Colonic mucosa (tissue), 4 donors: ENCODE measurements around the gene CCDC92B. TPM values are rescaled to one million over a fixed set of nuclear protein-coding genes. Genes with fewer than 3 reads are reported as not detected.
"Not testable (repeated sequence)": the region's sequence is repeated elsewhere in the genome, so short reads cannot be mapped to it uniquely, and the experiment has no call there.

Source experiments
- DNase-seq: peaks from one replicate; pipeline ENCODE4 v3.0.0-alpha.2; 2020
- H3K27ac ChIP-seq: fragments of 200-600 bp; one replicate; pipeline ENCODE4 v1.8.0; 2021
- H3K27me3 ChIP-seq: fragments of 200-600 bp; one replicate; pipeline ENCODE4 v1.8.0; 2021
- H3K36me3 ChIP-seq: fragments of 200-600 bp; one replicate; pipeline ENCODE4 v1.8.0; 2021
- H3K4me1 ChIP-seq: fragments of 200-600 bp; one replicate; pipeline ENCODE4 v1.8.0; 2021; ENCODE audit warnings: mild to moderate bottlenecking
- H3K4me3 ChIP-seq: fragments of 200-600 bp; one replicate; pipeline ENCODE4 v1.8.0; 2021
- H3K9ac ChIP-seq, 2 donors: one replicate each; pipeline ENCODE4 v1.7.0; 2013; ENCODE audit warnings: control low read depth in 2 of 2, low read depth in 2 of 2, low read length in 2 of 2
- H3K9me3 ChIP-seq: fragments of 200-600 bp; one replicate; pipeline ENCODE4 v1.8.0; 2021
- intact Hi-C: fragments of 100-400 bp; cut with DNase I; formaldehyde crosslinking; loops from one replicate; pipeline ENCODE4 v1.14.1; 2022
- total RNA-seq, 2 donors: library from RNA; stranded (reverse); fragmentation: NEBNext Ultra II Directional in 1 of 2; extraction: Animal tissue kit (Norgen Biotek cat#: 25700) in 1 of 2; gene quantifications; one replicate each; pipeline ENCODE4 v1.2.1, GENCODE V29; 2021
- TF ChIP-seq, protein P1 (sequence below): fragments of 200-600 bp; IDR thresholded peaks from one replicate; pipeline ENCODE4 v1.8.0; 2022; ENCODE audit warnings: antibody characterized with exemption, mild to moderate bottlenecking
- donor health status: healthy.
- donor health status: DM: no; HTN: no; CAD: no.
- donor health status: DM: no; HTN: no; CAD: no.

CCDC92B gene
- total RNA-seq, 2 donors from 2014 or later, result 0.72 to 1.8 TPM

DNA sequence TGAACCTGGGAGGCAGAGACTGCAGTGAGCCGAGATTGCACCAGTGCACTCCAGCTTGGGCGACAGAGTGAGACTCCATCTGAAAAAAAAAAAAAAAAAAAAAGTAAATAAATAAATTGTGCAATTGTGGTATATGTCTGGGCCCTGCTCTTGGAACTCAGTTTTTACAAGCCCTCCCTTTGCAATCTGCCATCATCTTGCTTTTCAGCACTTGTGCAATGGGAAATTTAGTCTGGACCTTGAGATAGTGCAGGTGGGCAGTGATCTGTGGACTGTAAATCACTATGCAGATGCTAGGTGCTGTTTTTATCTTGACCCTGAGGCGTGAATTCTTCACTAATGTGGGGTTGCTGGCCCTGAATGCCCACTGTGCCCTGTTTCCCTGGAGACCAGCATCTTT is 40.2 kb upstream of the CCDC92B start:
- TF ChIP-seq, protein P1, sequence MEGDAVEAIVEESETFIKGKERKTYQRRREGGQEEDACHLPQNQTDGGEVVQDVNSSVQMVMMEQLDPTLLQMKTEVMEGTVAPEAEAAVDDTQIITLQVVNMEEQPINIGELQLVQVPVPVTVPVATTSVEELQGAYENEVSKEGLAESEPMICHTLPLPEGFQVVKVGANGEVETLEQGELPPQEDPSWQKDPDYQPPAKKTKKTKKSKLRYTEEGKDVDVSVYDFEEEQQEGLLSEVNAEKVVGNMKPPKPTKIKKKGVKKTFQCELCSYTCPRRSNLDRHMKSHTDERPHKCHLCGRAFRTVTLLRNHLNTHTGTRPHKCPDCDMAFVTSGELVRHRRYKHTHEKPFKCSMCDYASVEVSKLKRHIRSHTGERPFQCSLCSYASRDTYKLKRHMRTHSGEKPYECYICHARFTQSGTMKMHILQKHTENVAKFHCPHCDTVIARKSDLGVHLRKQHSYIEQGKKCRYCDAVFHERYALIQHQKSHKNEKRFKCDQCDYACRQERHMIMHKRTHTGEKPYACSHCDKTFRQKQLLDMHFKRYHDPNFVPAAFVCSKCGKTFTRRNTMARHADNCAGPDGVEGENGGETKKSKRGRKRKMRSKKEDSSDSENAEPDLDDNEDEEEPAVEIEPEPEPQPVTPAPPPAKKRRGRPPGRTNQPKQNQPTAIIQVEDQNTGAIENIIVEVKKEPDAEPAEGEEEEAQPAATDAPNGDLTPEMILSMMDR, result no peak

DNA sequence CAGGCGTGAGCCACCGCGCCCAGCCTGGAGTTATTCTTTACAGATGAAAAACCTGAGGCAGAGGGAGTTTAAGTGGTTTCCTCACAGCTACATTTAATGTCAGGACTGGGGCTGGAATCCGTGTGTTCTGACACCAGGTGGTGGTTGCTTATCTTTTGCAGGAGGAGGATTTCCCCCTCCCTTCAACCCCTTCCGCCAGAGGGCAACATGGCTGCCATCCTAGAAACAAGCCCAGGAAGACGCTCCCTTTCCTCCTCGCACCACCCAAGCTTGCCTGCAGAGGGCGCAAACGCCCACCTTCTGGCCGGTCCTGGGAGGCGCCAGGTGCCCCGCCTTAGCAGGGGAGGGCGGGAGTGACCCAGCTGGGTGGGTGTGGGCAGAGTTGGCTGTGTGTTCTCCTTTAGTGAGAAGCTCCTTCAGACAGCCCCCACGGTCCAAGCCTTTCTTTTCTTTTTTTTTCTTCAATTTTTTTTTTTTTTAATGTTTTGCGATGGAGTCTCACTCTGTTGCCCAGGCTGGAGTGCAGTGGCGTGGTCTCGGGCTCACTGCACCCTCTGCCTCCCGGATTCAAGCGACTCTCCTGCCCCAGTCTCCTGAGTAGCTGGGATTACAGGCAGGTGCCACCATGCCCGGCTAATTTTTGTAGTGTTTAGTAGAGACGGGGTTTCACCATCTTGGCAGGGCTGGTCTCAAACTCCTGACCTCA is 36.9 kb upstream of the CCDC92B start:
- H3K9me3 ChIP-seq, result no peaks in the 10 kb centered on the region
- H3K27ac ChIP-seq, result peak overlapping the region; percentile 36
- no peaks in the 10 kb centered on the region for H3K4me1 ChIP-seq
- TF ChIP-seq, protein P1, result peak; percentile 88
- no peaks in the 10 kb centered on the region for H3K36me3 ChIP-seq
- DNase-seq, result peak; percentile 98
- H3K9ac ChIP-seq, result no peak overlapping the region
- no peak overlapping the region for H3K4me3 ChIP-seq
- H3K27me3 ChIP-seq, result no peaks in the 10 kb centered on the region
- intact Hi-C loops, result no loop called here

More for the DNA sequence above, 40.2 kb upstream of the CCDC92B start:
- intact Hi-C loops, result no loop called here
- Histone ChIP-seq H3K4me3 (no peak overlapping the region), H3K9ac (no peak overlapping the region), H3K36me3 (no peaks in the 10 kb centered on the region), H3K9me3 (no peaks in the 10 kb centered on the region), H3K27ac (no peak overlapping the region), H3K27me3 (no peaks in the 10 kb centered on the region), H3K4me1 (no peaks in the 10 kb centered on the region)
- DNase-seq, result no peak

DNA sequence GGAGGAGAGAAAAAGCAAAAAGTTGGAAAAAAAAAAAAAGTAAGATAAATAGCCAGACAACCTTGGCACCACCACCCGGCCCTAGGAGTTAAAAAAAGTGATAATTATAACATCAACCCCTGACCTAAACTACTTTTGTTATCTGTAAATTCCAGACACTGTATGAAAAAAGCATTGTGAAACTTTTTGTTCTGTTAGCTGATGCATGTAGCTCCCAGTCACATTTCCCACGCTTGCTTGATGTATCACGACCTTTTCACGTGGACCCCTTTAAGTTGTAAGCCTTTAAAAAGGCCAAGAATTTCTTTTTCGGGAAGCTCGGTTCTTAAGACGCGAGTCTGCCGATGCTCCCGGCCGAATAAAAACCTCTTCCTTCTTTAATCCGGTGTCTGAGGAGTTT is 35.9 kb upstream of the CCDC92B start:
- intact Hi-C loops, H3K36me3 ChIP-seq, H3K4me3 ChIP-seq, H3K4me1 ChIP-seq, H3K27ac ChIP-seq, DNase-seq, H3K9ac ChIP-seq, H3K9me3 ChIP-seq, H3K27me3 ChIP-seq: not testable (repeated sequence)

DNA sequence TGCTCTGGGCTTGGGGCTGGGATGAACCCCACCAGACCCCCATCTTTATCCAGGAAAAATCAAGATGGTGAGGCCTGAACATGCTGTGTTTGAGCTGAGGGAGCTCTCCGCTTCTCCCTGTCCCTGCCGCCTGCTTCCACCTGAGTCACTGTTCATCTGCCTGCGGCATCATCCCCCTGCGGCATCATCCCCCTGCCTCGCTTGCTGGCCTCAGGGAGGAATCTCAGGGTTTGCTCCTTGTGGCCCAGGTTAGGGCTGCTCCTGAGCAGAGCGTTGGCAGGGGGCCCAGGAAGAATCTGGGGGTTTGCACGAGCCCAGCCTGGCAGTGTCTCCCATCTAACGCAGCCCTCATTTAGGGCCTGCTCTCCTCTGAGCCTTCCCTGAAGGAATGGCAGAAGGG is 35.4 kb upstream of the CCDC92B start:
- TF ChIP-seq, protein P1, result no peak

DNA sequence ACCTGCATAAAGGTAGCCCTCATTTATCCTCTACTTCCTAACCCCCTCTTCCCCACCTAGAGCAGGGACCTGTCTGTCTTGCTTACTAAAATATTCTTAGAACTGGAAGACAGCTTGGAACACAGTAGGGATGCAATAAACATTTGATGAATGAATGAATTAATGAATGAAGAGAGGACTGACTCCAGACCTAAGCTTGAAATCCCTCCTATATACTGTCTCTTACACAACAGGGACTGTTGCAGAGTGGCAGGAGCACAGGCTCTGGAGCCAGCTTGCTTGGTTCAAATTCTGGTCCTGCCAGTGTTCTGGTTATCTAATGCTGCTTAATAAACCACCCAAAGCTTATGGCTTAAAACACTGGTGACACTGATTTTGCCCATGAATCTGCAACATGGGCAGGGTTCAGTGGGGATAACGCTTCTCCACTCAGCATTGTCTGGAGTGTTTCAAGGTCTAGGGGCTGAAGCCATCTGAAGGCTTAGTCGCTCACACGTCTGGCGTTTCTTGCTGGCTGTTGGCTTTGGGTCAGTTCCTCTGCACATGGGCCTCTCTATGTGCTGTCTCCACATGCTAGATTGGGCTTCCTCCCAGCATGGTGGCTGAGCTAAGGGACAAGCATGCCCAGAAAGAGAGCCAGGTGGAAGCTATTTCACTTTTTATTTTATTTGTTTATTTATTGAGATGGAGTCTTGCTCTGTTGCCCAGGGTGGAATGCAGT is 34.0 kb upstream of the CCDC92B start:
- no peak overlapping the region for H3K27ac ChIP-seq
- H3K9me3 ChIP-seq, result no peaks in the 10 kb centered on the region
- no peaks in the 10 kb centered on the region for H3K36me3 ChIP-seq
- intact Hi-C loops, result no loop called here
- no peaks in the 10 kb centered on the region for H3K4me1 ChIP-seq
- H3K4me3 ChIP-seq, result no peak overlapping the region
- TF ChIP-seq, protein P1, result no peak
- H3K9ac ChIP-seq, result no peak overlapping the region
- H3K27me3 ChIP-seq, result no peaks in the 10 kb centered on the region
- DNase-seq, result no peak

More for the DNA sequence above, 35.4 kb upstream of the CCDC92B start:
- Histone ChIP-seq H3K27me3 (no peaks in the 10 kb centered on the region), H3K9me3 (no peaks in the 10 kb centered on the region), H3K4me1 (no peaks in the 10 kb centered on the region), H3K9ac (no peak overlapping the region), H3K4me3 (no peak overlapping the region), H3K36me3 (no peaks in the 10 kb centered on the region), H3K27ac (no peak overlapping the region)
- DNase-seq, result no peak
- intact Hi-C loops, result no loop called here

DNA sequence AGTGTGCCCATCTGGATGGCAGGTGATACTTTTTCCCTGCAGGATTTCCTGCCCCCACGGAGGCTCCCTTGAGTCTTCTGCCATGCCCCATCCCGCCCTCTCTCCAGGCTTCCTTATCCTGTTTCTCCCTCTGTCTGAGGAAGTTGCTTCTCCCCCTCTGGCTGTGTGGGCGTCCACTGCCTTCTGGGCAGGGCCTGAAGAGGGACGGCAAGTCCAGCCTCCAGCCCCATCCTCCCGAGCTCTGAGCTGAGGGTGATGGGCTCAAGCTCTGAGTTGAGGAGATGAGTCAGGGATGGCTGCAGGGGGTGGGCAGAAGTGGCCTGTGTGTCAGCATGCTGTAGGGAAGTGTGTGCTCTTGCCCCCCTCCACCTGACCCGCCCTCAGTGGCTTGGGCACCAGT is 32.6 kb upstream of the CCDC92B start:
- peaks cover 3% of the 10 kb centered on the region for H3K27me3 ChIP-seq
- H3K4me3 ChIP-seq, result no peak overlapping the region
- intact Hi-C loops, result no loop called here
- DNase-seq, result no peak
- no peaks in the 10 kb centered on the region for H3K36me3 ChIP-seq
- H3K27ac ChIP-seq, result no peak overlapping the region
- H3K4me1 ChIP-seq, result no peaks in the 10 kb centered on the region
- no peak overlapping the region for H3K9ac ChIP-seq
- TF ChIP-seq, protein P1, result no peak
- no peaks in the 10 kb centered on the region for H3K9me3 ChIP-seq

DNA sequence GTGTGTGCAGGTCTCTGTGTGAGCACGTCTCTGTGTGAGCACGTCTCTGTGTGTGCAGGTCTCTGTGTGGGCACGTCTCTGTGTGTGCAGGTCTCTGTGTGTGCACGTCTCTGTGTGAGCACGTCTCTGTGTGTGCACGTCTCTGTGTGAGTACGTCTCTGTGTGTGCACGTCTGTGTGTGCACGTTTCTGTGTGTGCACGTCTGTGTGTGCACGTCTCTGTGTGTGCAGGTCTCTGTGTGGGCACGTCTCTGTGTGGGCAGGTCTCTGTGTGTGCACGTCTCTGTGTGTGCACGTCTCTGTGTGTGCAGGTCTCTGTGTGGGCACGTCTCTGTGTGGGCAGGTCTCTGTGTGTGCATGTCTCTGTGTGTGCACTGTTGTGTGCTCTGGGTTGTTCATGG is 32.1 kb upstream of the CCDC92B start:
- H3K36me3 ChIP-seq, H3K27ac ChIP-seq, H3K9ac ChIP-seq, H3K4me3 ChIP-seq, H3K9me3 ChIP-seq, DNase-seq, intact Hi-C loops, H3K4me1 ChIP-seq, H3K27me3 ChIP-seq: not testable (repeated sequence)
